CD14-positive monocyte (primary cell): Measurements from ENCODE around the gene AGPAT2. TPM values are rescaled to one million over a fixed set of nuclear protein-coding genes. Genes with fewer than 3 reads are reported as not detected.
A peak's percentile ranks its signal among the peaks of the same experiment; 100 is the strongest.
"Not testable (repeated sequence)": the region's sequence is repeated elsewhere in the genome, so short reads cannot be mapped to it uniquely, and the experiment has no call there.

Source experiments
- DNase-seq, 3 donors: peaks; one replicate each; pipeline ENCODE4 v3.0.0-alpha.2; 2011 to 2022
- H2AFZ ChIP-seq: 2 replicates; pipeline ENCODE4 v1.6.0; 2012; ENCODE audit warnings: mild to moderate bottlenecking, low read depth, low read length, inconsistent platforms; ENCODE audit not compliant: insufficient read depth, poor library complexity, severe bottlenecking
- H3K27ac ChIP-seq, 2 donors: 1 replicate in 1 of 2; 2 replicates in 1 of 2; pipeline ENCODE4 v1.5.1; 2012 to 2013; ENCODE audit warnings: low read length in 2 of 2, control low read depth in 1 of 2, inconsistent platforms in 1 of 2, low read depth in 1 of 2, mild to moderate bottlenecking in 1 of 2
- H3K27me3 ChIP-seq, 2 donors: one replicate each; pipeline versions ENCODE4 v1.6.0 to v1.6.1; 2011 to 2013; ENCODE audit warnings: low read length in 2 of 2; ENCODE audit not compliant: control insufficient read depth in 2 of 2, insufficient read depth in 2 of 2
- H3K36me3 ChIP-seq, 2 donors: replicated peaks in 1 of 2; 1 replicate in 1 of 2; 2 replicates in 1 of 2; pipeline versions ENCODE4 v1.5.1 to v1.6.1; 2012 to 2013; ENCODE audit warnings: low read length in 2 of 2, control low read depth in 1 of 2, inconsistent platforms in 1 of 2, mild to moderate bottlenecking in 1 of 2; ENCODE audit not compliant: insufficient read depth in 2 of 2, control insufficient read depth in 1 of 2
- H3K4me1 ChIP-seq, 2 donors: 1 replicate in 1 of 2; 2 replicates in 1 of 2; pipeline versions ENCODE4 v1.5.1 to v1.6.1; 2012 to 2013; ENCODE audit warnings: low read length in 2 of 2, control low read depth in 1 of 2, inconsistent platforms in 1 of 2, mild to moderate bottlenecking in 1 of 2, moderate library complexity in 1 of 2; ENCODE audit not compliant: insufficient read depth in 2 of 2, control insufficient read depth in 1 of 2
- H3K4me2 ChIP-seq: replicated peaks from 2 replicates; pipeline ENCODE3; 2012; ENCODE audit warnings: low read length, moderate library complexity, mild to moderate bottlenecking; ENCODE audit not compliant: poor library complexity, severe bottlenecking; ENCODE audit errors: extremely low read depth
- H3K4me3 ChIP-seq, 3 experiments: fragments of 200-600 bp in 1 of 3; sonication (generic) in 1 of 3; replicated peaks in 1 of 3; 1 replicate in 2 of 3; 2 replicates in 1 of 3; pipeline ENCODE4 v1.5.1; 2011 to 2013; ENCODE audit warnings: low read length in 3 of 3, mild to moderate bottlenecking in 3 of 3, control low read depth in 2 of 3, low read depth in 2 of 3, inconsistent platforms in 1 of 3, moderate library complexity in 1 of 3
- H3K79me2 ChIP-seq: 2 replicates; pipeline ENCODE4 v1.6.0; 2012; ENCODE audit warnings: mild to moderate bottlenecking, control low read depth, inconsistent platforms, low read length, moderate library complexity; ENCODE audit not compliant: insufficient read depth
- H3K9ac ChIP-seq: 2 replicates; pipeline ENCODE4 v1.6.0; 2017; ENCODE audit warnings: low read length, mild to moderate bottlenecking; ENCODE audit not compliant: insufficient read depth, poor library complexity, severe bottlenecking
- H3K9me3 ChIP-seq, 2 donors: replicated peaks in 1 of 2; 1 replicate in 1 of 2; 2 replicates in 1 of 2; pipeline versions ENCODE4 v1.5.1 to v1.6.1; 2012 to 2013; ENCODE audit warnings: low read length in 2 of 2, control low read depth in 1 of 2; ENCODE audit not compliant: control insufficient read depth in 1 of 2, insufficient read depth in 1 of 2
- H4K20me1 ChIP-seq: 2 replicates; pipeline ENCODE4 v1.6.0; 2012; ENCODE audit warnings: mild to moderate bottlenecking, low read length, control low read depth, moderate library complexity; ENCODE audit not compliant: insufficient read depth
- H3K27ac Mint-ChIP-seq, 7 donors: one replicate each; pipeline ENCODE4 v1.8.0; 2020; ENCODE audit warnings: mild to moderate bottlenecking in 7 of 7, mixed read lengths in 7 of 7, moderate library complexity in 6 of 7, inconsistent platforms in 2 of 7
- H3K27me3 Mint-ChIP-seq, 3 donors: one replicate each; pipeline ENCODE4 v1.8.0; 2021 to 2022; ENCODE audit warnings: low read depth in 3 of 3, mild to moderate bottlenecking in 3 of 3, mixed read lengths in 3 of 3, moderate library complexity in 3 of 3, inconsistent platforms in 1 of 3
- H3K36me3 Mint-ChIP-seq, 2 donors: one replicate each; pipeline ENCODE4 v1.8.0; 2020; ENCODE audit warnings: mixed read lengths in 2 of 2, inconsistent platforms in 1 of 2, mild to moderate bottlenecking in 1 of 2
- H3K4me1 Mint-ChIP-seq: one replicate; pipeline ENCODE4 v1.8.0; 2020; ENCODE audit warnings: mild to moderate bottlenecking, mixed read lengths
- H3K4me3 Mint-ChIP-seq, 2 donors: one replicate each; pipeline ENCODE4 v1.8.0; 2020; ENCODE audit warnings: mild to moderate bottlenecking in 2 of 2, mixed read lengths in 2 of 2, moderate library complexity in 1 of 2
- H3K9me3 Mint-ChIP-seq, 7 donors: one replicate each; pipeline ENCODE4 v1.8.0; 2020 to 2022; ENCODE audit warnings: mixed read lengths in 7 of 7, mild to moderate bottlenecking in 6 of 7, moderate library complexity in 6 of 7, inconsistent platforms in 2 of 7
- WGBS: methylation state at CpG from one replicate; pipeline ENCODE4 v1.1.5; 2013; ENCODE audit warnings: missing lambda C conversion rate; ENCODE audit not compliant: insufficient coverage; 5-methylcytosine and 5-hydroxymethylcytosine counted together
- intact Hi-C, 2 donors: fragments of 100-400 bp; cut with micrococcal nuclease; formaldehyde crosslinking; loops; one replicate each; pipeline versions ENCODE4 v1.15.0 to v1.15.1; 2023
- polyA plus RNA-seq, 3 donors: library from polyadenylated mRNA; depleted of rRNA in 1 of 3; unstranded in 2 of 3; stranded (reverse) in 1 of 3; fragments of 300-500 nt in 2 of 3; fragments of >200 nt in 1 of 3; fragmentation: Illumina TruSeq in 2 of 3; gene quantifications; 1 replicate in 2 of 3; 2 replicates in 1 of 3; pipeline ENCODE4 v1.2.3, GENCODE V29; 2012 to 2021
- TF ChIP-seq, protein P1 (sequence below): fragments of 200-600 bp; IDR thresholded peaks from one replicate; pipeline ENCODE4 v1.8.0; 2022; ENCODE audit warnings: antibody characterized with exemption, mild to moderate bottlenecking

AGPAT2 gene
- polyA plus RNA-seq, 3 donors, result 80.1 to 139 (median 116) TPM

DNA sequence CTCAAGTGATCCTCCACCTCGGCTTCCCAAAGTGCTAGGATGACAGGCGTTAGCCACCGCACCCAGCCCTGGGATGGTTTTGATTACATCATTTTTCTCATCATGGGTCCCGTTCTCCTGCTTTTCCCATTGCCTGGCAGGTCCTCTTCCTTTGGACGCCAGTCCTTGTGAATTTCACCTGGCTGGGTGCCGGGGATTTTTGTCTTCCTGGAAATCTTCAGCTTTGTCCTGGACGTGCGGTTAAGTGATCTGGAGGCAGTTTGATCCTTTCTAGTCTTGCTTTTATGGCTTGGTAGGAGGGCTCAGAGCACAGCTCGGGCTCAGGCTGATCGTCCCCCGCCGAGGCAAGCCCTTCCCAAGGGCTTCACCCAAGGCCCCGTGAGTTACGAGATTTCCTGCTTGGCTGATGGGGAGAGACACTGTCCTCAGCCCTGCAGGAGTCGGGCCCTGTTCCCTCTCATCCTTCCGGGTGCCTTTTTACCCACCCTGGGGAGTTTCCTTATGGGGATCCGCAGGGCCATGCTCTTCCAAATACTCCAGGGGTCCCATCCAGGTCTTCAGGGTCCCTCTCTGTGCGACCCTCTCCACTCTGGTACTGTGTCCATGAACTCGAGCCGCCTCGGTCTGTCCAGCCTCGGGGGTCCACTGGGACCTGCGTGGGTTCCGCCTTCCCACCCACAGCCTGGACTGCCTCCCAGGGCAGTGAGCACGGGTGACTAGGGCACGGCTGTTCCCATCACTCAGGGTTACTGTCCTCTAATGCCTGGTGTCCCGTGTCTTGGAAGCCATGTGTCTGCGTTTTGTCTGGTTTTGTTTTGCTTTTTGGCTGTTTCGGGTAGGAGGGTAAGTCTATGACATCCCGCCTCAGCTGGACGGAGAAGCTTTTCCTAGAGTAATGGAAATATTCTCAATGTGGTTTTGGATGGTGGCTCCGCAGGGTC lies 46.8 kb downstream of the AGPAT2 start:
- H3K27ac Mint-ChIP-seq, result no peak overlapping the region
- no peak overlapping the region for H2AFZ ChIP-seq
- H3K79me2 ChIP-seq, result no peaks in the 10 kb centered on the region
- no peaks in the 10 kb centered on the region for H3K36me3 Mint-ChIP-seq
- H3K27me3 Mint-ChIP-seq, result peaks cover 13 to 36% (median 32%) of the 10 kb centered on the region in 3 donors
- H3K9me3 Mint-ChIP-seq, result peaks cover 0 to 8% (median 6%) of the 10 kb centered on the region in 7 donors
- H3K9ac ChIP-seq, result no peak overlapping the region
- no peaks in the 10 kb centered on the region for H4K20me1 ChIP-seq
- TF ChIP-seq, protein P1, sequence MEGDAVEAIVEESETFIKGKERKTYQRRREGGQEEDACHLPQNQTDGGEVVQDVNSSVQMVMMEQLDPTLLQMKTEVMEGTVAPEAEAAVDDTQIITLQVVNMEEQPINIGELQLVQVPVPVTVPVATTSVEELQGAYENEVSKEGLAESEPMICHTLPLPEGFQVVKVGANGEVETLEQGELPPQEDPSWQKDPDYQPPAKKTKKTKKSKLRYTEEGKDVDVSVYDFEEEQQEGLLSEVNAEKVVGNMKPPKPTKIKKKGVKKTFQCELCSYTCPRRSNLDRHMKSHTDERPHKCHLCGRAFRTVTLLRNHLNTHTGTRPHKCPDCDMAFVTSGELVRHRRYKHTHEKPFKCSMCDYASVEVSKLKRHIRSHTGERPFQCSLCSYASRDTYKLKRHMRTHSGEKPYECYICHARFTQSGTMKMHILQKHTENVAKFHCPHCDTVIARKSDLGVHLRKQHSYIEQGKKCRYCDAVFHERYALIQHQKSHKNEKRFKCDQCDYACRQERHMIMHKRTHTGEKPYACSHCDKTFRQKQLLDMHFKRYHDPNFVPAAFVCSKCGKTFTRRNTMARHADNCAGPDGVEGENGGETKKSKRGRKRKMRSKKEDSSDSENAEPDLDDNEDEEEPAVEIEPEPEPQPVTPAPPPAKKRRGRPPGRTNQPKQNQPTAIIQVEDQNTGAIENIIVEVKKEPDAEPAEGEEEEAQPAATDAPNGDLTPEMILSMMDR, result no peak
- H3K4me2 ChIP-seq, result no peak overlapping the region
- H3K4me3 ChIP-seq, result no peak overlapping the region
- DNase-seq, result peak in 1 of 3 donors; percentile 5
- H3K4me1 Mint-ChIP-seq, result peaks cover 17% of the 10 kb centered on the region
- WGBS, result 94% methylated on average over 30 of the region's 32 CpGs
- peaks cover 0 to 5% of the 10 kb centered on the region in 2 donors for H3K27me3 ChIP-seq
- no peaks in the 10 kb centered on the region for H3K36me3 ChIP-seq
- intact Hi-C loops, result loop anchor here in 1 of 2 donors (5.0 kb wide), 1 partner anchor 93 kb away; the partner anchor contains the start of gene NOTCH1
- H3K27ac ChIP-seq, result no peak overlapping the region
- H3K4me1 ChIP-seq, result peaks cover 23% of the 10 kb centered on the region in 2 donors
- H3K9me3 ChIP-seq, result peaks cover 0 to 7% of the 10 kb centered on the region in 2 donors
- no peak overlapping the region for H3K4me3 Mint-ChIP-seq

DNA sequence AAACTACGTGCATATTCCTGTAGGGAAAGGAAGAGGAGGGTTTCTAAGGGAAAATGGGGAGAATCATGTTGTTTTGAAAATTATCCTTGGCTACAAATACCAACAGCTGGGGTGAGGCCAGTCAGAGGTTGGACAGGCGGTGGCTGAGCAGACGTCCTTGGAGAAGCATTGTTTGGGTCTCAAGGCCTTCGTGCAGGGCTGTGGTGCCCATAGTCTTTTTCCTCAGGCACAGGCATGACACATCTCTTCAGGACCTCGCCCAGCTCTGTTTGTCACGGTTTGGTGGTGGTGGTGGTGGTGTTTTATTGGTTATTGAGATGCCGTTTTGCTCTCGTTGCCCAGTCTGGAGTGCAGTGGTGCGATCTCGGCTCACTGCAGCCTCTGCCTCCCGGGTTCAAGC lies 52.4 kb downstream of the AGPAT2 start:
- H3K4me1 Mint-ChIP-seq, result no peaks in the 10 kb centered on the region
- no peak overlapping the region for H3K4me3 ChIP-seq
- peak overlapping the region in 1 of 7 donors; percentile 42 for H3K27ac Mint-ChIP-seq
- no peaks in the 10 kb centered on the region for H3K79me2 ChIP-seq
- H3K4me2 ChIP-seq, result no peak overlapping the region
- H2AFZ ChIP-seq, result no peak overlapping the region
- H3K4me3 Mint-ChIP-seq, result no peak overlapping the region
- H4K20me1 ChIP-seq, result no peaks in the 10 kb centered on the region
- H3K36me3 ChIP-seq, result no peaks in the 10 kb centered on the region
- H3K27me3 Mint-ChIP-seq, result peaks cover 10 to 20% (median 11%) of the 10 kb centered on the region in 3 donors
- no peak overlapping the region for H3K27ac ChIP-seq
- no peaks in the 10 kb centered on the region for H3K36me3 Mint-ChIP-seq
- no peaks in the 10 kb centered on the region for H3K9me3 ChIP-seq
- WGBS, result 95% methylated on average over 4 of the region's 11 CpGs
- peaks cover 4 to 15% of the 10 kb centered on the region in 2 donors for H3K4me1 ChIP-seq
- H3K9me3 Mint-ChIP-seq, result no peaks in the 10 kb centered on the region
- no peak for DNase-seq
- TF ChIP-seq, protein P1, result no peak
- H3K9ac ChIP-seq, result no peak overlapping the region
- intact Hi-C loops, result no loop called here
- H3K27me3 ChIP-seq, result no peaks in the 10 kb centered on the region

DNA sequence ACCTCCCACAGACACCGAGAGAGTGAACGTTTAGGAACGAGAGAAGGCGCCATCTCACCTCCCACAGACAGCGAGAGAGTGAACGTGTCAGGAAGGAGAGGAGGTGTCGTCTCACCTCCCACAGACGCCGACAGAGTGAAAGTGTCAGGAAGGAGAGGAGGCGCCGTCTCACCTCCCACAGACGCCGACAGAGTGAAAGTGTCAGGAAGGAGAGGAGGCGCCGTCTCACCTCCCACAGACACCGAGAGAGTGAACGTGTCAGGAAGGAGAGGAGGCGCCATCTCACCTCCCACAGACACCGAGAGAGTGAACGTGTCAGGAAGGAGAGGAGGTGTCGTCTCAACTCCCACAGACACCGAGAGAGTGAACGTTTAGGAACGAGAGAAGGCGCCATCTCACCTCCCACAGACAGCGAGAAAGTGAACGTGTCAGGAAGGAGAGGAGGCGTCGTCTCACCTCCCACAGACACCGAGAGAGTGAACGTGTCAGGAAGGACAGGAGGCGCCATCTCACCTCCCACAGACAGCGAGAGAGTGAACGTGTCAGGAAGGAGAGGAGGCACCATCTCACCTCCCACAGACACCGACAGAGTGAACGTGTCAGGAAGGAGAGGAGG lies 54.7 kb downstream of the AGPAT2 start:
- WGBS, result no CpG with 5 or more reads among the region's 36 CpGs
- H3K27ac ChIP-seq, H3K9me3 Mint-ChIP-seq, H3K27ac Mint-ChIP-seq, H4K20me1 ChIP-seq, H3K36me3 ChIP-seq, H3K79me2 ChIP-seq, H3K4me2 ChIP-seq, DNase-seq, H3K4me3 Mint-ChIP-seq, H3K9me3 ChIP-seq, H3K36me3 Mint-ChIP-seq, intact Hi-C loops, H3K4me1 Mint-ChIP-seq, H3K4me3 ChIP-seq, H3K9ac ChIP-seq, H2AFZ ChIP-seq: not testable (repeated sequence)
- H3K27me3 Mint-ChIP-seq, result peaks cover 26 to 34% (median 31%) of the 10 kb centered on the region in 3 donors
- Histone ChIP-seq H3K27me3 (peaks cover 0 to 19% of the 10 kb centered on the region in 2 donors), H3K4me1 (peaks cover 4 to 23% of the 10 kb centered on the region in 2 donors)
